Cardiac fibroblast (primary cell): ENCODE data around the gene DROSHA.
A peak's percentile ranks its signal among the peaks of the same experiment; 100 is the strongest.

Source experiments
- DNase-seq, 2 donors: peaks; one replicate each; pipeline versions ENCODE4 v3.0.0 to v3.0.0-alpha.2; 2010; ENCODE audit warnings: low read depth in 2 of 2
- H3K4me3 ChIP-seq, 2 donors: replicated peaks in 1 of 2; 1 replicate in 1 of 2; 2 replicates in 1 of 2; pipeline ENCODE4 v1.5.1; 2011; ENCODE audit warnings: low read depth in 2 of 2, low read length in 2 of 2, mild to moderate bottlenecking in 2 of 2, moderate library complexity in 1 of 2
- TF ChIP-seq, protein P1 (sequence below): IDR thresholded peaks from one replicate; pipeline ENCODE4 v1.5.1; 2011; ENCODE audit warnings: low read depth, mild to moderate bottlenecking, low read length, inconsistent platforms

The DROSHA gene

DNA sequence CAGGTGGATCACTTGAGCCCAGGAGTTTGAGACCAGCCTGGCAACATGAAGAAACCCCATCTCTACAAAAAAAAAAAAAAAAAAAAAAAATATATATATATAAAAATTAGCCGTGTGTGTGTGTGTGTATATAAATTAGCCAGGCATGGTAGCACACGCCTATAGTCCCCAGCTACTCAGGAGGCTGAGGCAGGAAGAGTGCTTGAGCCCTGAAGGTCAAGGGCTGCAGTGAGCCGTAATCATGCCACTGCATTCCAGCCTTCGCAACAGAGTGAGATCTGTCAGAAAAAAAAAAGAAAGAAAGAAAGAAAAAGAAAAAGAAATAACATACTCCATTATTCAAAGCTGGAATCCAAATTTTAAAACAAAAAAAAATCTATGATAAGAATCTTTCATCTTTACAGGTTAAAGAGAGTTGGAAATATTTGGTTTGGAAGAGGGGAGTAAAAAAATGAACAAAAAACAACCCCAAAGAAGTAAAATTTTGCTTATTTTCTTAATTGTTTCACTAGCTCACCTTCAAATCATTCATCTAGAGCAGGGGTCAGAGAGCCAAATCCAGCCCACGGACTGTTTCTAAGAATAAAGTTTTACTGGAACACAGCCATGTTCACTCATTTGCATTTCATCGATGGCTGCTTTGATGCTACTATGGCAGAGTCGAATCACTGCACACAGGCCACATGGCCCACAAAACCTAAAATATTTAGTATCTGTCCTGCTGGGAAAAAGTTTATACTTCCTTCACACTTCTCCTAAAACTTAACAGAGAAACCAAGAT lies 109.9 kb downstream of the DROSHA start:
- TF ChIP-seq, protein P1, sequence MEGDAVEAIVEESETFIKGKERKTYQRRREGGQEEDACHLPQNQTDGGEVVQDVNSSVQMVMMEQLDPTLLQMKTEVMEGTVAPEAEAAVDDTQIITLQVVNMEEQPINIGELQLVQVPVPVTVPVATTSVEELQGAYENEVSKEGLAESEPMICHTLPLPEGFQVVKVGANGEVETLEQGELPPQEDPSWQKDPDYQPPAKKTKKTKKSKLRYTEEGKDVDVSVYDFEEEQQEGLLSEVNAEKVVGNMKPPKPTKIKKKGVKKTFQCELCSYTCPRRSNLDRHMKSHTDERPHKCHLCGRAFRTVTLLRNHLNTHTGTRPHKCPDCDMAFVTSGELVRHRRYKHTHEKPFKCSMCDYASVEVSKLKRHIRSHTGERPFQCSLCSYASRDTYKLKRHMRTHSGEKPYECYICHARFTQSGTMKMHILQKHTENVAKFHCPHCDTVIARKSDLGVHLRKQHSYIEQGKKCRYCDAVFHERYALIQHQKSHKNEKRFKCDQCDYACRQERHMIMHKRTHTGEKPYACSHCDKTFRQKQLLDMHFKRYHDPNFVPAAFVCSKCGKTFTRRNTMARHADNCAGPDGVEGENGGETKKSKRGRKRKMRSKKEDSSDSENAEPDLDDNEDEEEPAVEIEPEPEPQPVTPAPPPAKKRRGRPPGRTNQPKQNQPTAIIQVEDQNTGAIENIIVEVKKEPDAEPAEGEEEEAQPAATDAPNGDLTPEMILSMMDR, result no peak
- no peak for DNase-seq

DNA sequence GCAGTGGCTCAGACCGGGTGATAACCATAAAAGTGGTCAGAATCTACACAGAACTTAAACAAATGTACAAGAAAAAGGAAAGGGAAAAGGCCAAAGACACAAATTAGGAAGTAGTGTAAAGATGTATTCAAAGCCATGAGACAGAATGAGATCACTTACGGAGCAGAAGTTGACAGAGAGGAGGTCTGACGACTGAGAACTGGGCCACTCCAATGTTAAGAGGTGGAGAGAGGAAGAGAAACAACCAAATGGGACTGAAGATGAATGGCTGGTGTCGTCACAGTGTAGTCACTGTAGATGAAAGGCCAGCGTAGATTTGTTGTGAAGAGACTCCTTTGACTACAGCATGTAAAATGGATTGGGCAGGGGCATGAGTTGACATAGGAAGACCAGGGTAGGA lies 114.4 kb downstream of the DROSHA start:
- H3K4me3 ChIP-seq, result no peak overlapping the region
- DNase-seq, result no peak
- TF ChIP-seq, protein P1, result no peak

More for the DNA sequence above, 109.9 kb downstream of the DROSHA start:
- no peak overlapping the region for H3K4me3 ChIP-seq

DNA sequence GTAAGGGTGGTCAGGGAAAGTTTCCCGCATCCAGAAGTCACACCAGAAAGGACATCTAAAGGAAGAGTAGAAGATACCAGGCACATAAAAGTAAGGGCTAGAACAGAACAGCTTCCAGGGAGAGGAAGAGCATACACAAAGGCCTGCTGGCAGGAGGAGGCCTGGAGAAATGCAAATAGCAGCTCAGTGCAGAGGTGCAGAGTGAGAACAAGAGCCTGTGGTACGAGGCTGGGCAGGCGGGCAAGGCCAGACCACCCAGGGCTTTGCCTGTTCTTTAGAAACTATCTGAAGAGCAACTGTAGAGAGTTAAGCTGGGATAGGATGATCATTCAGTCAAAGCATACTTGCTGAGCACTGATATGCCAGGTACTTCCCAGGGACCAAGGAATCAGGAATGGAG lies 115.3 kb downstream of the DROSHA start:
- no peak overlapping the region for H3K4me3 ChIP-seq
- TF ChIP-seq, protein P1, result no peak
- no peak for DNase-seq

DNA sequence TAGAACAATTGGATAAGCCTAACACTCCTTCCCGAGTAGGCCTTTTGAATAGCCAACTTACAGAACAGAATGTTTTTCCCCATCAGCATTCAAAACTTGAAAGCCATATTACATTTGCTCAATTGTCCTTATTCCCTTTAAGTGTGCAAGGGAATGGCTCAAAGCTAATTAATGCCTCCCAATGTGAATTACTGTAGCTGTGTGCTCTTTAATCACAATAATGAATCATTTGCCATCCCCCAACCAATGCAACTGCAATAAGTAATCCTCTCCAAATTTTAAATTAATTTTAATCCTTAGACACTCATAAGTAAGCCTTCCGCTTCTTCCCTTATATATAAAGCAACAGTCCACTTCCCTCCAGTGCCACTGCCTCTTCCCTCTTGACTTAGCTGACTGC lies 115.9 kb downstream of the DROSHA start:
- no peak overlapping the region for H3K4me3 ChIP-seq

DNA sequence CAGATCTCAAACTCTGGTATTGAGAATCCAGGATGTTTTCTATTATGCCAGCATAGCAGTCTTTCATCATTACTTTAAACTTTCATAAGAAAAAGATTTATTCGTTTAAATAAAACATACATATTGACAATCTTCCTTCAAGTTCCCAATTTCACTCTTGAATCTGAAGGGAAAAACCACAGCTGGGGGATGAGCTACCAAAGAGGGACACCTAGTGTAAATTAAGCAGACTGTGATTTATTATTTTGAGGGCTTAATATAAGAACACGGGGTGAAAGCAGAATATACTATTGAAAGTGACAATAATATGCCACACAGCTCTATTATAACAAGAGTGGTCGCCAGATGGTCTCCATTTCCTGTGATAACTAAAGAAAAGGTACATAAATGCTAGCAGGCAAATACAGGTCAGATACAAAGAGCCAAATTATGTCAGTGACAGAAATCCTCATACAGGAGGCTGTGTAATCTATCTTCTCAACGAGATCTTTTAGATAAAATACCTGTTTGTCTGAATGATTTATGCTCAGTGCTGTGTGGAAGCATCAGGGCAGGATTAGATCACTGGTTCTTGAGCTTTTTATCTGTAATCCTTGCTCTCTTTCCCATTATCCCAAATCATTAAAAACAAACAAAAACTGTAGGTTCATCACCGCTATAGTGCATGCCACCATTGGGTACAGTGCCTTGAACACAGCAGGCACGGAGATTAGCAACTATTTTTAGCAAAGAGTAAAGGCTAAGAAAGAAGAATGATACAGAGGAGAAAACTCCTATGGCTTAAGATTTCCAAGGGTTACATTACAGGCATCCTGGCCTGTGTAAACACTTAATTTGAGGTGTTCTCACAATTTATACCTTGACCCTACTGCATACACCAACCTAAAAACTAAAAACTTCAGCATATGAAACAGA lies 116.6 kb downstream of the DROSHA start:
- no peak overlapping the region for H3K4me3 ChIP-seq
- DNase-seq, result peak in 1 of 2 donors; percentile 13
- TF ChIP-seq, protein P1, result no peak

More for the DNA sequence above, 115.9 kb downstream of the DROSHA start:
- TF ChIP-seq, protein P1, result no peak
- no peak for DNase-seq

DNA sequence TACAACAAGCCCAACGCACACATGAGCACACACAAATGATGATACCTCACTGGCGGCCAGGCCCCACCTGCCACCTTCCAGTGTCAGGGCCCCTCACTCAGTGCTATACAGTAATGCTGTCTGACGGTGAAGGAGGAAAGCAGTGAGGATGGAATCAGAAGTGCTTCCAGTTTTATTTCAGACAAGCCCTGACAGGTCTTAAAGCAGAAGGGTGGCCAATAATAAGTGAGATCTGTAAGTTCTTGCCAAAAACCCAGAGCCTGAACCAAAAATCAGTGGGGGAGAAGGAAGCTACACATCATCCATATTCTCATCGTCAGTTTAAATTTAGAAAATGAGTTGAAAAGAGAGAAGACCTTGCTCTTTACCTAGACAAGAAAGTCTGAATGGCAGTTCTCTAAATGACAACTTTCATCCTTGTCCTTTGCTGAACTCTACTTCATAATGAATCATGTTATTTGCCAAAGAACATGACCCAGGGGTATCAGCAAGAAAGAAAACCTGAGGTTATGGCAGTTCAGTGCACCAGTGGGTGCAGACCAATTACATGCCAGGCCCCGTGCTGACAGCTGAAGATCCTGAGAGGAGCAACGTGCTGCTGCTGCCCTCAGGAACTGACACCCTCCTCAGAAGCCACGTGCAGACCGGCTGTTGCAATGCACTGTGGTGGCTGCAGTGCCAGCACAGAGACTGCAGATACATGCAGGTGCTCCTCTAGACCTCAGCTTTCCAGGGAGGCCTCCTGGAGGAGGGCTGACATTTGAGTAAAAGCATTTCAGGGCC lies 118.7 kb downstream of the DROSHA start:
- DNase-seq, result no peak
- TF ChIP-seq, protein P1, result no peak
- H3K4me3 ChIP-seq, result no peak overlapping the region
